ENCODE results near the gene PRKCH.

Gene PRKCH

DNA sequence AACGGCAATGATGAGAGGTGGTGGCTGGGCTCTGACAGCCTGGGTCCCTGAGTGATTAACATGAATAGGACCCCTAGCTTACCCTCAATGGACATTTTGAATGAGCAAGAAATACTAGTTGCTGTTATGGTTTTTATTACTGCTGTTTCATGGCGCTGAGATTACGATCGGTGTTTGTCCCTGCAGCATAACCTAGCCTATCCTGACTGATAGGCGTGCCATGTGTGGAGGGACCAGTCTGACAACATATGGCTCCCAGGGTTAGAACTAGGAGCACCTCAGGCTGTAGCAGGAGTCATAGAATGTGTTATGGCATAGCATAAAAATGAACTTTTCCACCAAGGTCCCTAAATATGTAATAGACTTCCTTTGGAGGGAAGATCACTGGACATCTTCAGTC lies 236.5 kb downstream of the PRKCH start:
- DNase-seq, result no peak

DNA sequence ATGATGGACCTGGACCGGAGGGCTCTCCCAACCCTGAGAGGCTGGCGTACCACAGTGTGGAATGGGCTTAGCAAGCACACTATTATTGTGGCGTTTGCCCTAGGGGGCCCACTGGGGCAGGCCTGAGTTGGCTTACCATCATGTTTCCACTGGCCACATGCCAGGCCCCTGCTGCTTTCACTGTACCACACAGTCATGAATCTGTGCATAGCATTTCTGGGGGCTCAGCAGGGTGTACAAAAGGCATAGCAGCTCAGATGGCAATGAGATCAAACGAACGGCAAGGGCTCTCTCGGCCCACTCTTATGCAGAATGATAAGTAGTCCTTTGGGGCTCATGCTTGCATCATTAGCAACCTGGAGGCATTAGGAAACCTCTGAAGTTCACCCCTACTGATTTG lies 236.9 kb downstream of the PRKCH start:
- DNase-seq, result no peak

DNA sequence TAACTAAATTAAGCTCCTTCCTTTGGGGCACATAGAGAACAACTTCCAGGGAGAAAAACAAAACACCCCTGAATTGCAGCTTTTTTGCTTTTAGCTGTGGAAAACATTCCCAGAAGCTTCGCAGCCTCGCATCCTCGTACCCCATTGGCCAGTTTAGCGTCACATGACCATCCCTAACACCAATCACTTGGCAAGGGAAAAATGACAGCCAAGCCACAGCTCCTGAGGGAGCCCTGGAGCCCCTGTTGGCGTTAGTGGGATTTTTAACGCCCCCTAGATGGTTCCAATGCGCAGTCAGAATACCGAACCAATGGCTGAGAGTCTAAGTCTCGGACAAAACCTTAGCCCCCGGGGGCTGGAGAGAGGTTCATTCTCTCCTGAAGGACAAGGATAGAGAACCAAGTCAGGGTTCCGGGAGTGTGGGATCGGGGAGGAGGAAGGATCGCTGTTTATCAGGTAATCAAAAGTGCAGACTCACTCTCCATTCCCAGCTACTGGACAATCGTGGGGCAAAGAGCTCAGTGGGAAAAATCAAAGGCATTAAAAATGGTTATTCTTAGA lies 238.3 kb downstream of the PRKCH start:
- peak; percentile 81 for DNase-seq

DNA sequence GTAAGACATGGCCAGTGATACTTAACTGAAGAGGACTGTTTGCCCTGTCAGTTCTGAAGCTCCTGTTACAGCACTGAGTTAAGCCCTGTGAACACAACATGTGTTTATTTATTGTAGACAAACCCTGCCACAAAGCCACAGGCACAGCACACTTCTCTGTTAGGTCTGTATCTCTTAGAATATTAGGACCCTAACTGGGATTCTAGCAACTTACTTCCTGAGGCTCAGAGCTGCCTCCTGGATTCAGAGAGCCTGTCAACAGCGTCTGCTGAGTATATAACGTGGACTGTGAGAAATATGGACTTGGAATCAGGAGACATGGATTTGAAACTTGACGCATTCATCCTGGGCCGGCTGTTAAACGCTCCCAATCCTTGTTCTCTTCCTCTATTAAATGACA lies 238.9 kb downstream of the PRKCH start:
- DNase-seq, result no peak

DNA sequence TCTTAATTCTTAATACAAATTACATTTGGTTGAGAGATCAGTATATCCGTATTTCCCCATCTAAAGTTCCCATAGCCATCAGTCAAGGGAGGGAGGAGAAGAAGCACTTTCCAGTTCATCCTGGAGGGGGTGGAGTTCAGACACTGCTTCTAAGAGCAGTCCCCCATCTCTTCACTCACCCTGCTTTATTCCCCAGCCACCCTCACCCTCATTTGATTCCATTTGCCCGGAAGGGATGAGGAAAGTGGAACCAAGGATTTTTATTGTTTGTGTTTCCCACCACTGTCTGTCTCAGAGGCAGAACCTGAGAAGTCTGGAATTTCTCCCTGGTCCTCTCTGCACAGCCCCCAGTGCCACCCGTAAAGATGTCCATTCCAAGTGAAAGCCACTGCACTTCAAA lies 239.7 kb downstream of the PRKCH start:
- DNase-seq, result no peak

DNA sequence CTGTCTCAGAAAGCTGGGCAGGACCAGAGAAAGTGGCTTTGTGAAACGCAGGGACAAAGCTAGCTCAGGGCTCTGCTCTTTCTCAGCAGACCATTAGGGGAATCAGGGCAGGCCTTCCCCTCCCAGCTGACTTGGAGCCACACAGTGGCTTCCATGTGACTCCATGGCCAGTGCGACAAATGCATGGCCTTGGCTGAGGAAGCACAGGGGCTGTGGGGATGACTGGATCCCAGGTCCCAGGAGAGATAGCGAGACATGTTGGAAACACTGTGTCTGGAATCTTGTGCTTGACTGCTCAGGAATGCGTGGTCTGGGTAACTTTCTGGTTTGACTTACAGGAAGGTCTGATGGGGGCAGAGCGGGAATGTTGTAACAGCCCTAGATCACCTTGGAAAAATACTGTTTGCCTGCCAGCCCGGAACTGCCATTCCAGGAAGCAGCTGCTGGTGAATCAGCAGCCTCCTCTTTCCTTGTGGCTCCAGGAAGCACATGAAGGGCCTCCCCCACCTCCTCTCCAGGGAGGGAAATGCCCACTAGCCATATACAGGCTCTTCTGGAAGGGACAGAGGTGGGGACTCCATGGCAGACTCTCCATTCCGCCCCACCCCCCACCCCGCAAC lies 240.4 kb downstream of the PRKCH start:
- peak; percentile 72 for DNase-seq

DNA sequence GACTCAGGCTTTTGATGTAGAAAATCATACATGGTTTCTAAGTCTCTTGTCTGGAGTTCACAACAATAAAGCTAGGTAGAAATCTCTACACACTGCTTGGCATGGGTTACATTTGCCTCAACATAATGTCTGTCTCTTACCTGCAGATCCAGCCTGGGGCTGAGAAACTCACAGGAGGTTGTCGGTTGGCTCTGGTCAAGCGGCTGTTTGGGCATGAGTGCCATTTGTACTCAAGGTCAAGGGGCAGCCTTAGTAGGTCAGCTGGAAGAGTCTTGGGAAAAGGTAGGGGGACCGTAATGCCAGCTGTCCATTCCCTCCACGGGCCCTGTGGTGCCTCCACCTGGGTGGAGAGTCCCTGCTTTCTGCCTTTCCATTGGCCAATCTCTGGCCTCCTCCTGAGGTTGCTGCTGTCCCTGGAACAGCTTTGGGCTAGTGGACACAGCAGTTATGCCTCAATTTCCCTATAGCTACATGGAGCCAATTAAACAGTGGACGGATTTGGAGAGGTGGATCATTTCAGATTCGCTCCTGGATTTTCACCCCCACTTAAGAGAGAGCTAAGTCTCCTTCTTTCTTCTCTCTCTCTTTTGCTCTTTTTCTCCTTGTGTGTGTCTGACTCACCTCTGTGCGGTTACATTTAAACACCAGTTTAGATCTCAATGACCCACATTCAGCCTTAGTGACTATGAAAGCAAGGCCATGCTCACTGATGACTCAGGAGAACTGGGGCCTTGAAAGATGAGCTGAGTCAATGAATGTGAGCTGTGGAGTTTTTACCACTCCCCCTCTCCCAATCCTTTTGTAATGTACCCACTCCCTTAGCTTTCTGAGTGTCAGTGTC lies 241.2 kb downstream of the PRKCH start:
- DNase-seq, result no peak

DNA sequence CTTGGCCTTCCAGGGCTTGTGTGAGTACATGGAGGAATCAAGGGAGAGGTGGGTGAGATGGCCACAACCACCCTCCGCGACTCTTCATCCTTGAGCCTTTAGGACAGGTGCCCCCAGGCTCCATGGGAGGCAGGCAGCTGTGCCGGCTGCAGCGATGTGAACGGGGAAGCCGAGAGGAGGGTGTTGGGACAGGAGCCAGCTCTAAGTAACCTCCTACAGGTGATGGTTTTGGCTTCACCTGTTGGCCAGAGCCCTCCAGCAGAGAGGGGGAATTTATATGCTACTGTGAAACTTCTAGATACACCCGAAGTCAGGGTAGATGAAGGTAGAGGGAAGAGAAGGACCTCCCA lies 241.8 kb downstream of the PRKCH start:
- peak; percentile 46 for DNase-seq

DNA sequence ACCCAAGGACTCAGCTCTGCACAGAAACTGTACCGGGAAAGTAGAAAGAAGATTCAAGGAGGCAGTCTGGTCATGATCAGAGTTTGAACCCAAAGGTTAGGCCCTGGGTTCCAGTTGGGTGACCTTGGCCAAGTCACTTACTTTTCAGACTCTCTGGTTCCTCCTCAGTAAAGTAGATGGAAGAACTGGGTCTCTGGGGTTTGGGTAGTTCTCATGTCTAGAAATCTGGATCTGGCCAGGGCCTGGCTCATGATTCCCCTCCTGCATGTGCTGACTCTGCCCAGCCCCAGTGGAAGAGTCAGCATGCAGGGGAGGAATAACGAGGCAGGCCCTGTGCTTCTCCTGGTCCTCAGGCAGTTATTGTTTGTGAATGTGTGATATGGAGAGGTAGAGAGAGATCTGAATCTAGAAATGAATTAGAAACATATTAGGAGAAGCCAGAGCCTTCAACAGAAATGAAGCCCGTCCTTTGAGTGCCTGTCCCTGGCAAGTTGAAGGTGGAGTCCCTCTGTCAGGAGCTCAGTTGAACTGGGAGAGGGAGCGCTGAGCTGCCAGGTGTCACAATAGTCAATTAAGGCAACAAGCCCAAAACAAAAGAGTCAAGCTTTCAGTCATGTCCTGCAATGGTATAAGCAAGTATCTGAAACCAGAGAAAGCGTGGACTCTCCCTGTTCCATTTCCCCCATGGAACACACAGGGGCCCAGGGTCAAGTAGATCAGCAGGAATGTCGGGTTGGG lies 242.7 kb downstream of the PRKCH start:
- DNase-seq, result no peak

DNA sequence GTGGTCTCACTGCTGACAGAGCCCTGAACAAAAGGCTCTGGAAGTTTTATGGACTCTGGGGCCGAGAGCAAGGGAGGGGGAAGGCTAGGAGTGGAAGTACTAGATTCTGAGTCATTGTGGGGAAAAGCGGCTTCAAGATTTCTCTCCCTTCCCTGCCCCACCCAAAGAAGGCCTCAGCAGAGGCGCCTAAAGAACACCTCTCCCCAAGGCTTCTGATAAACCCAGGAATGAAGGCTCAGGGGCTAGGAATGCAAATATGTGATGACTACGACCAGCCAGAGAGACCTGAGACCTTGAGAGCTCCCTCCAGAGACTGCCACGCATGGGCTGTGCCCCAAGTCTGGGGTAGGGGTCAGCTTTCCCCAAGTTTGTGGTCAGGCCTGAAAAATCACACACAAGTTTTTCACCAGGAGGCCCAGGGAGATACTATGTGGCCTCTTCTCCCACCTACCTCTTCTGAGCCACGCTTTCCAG lies 243.3 kb downstream of the PRKCH start:
- DNase-seq, result no peak

DNA sequence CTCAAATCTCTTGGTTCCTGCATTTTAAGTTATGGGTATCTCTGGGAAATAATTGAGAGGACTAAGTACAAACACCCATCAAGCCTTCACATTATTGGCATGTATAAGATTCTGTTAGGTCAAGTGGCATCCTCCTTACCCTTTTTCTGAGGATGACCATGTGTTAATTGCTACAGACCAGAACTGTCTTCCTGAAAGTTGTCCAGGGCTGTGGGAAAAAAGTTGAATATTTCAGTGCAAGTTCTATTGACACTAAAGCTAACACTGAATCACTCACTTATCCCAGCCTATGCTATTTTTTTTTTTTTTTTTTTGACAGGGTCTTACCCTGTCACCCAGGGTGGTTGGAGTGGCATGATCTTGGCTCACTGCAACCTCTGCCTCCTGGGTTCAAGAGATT lies 243.8 kb downstream of the PRKCH start:
- no peak for DNase-seq

DNA sequence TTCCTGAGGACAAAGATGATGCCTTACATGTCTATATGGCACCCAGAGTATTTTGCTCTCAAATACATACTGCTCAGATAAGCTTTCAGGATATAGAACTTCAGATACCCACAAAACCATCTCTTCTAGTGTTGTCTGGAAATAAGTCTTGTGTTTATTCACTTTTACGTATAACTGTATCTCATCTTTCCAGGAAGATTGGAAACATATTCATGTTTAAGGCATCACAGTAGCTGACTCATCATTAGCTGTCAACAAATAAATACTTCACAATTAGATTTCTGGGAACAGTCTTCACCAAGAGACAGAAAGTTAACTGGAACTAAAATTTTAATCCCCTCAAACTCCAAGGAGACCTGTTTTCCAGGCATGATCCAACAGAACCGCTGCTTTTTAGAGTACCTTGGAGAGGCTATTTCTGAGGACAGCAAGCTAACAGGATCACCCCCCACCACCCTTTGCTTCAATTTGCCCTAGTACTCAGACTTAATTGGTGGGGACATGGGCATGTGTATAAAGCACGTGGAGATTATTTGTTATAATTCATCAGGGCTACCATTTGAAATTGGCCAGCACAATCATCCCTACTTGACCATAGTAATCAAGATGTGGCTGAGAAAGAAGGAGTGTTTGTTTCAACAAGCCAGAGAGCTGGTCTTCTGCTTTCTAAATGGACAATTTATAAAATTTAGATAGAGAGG lies 244.6 kb downstream of the PRKCH start:
- no peak for DNase-seq

DNA sequence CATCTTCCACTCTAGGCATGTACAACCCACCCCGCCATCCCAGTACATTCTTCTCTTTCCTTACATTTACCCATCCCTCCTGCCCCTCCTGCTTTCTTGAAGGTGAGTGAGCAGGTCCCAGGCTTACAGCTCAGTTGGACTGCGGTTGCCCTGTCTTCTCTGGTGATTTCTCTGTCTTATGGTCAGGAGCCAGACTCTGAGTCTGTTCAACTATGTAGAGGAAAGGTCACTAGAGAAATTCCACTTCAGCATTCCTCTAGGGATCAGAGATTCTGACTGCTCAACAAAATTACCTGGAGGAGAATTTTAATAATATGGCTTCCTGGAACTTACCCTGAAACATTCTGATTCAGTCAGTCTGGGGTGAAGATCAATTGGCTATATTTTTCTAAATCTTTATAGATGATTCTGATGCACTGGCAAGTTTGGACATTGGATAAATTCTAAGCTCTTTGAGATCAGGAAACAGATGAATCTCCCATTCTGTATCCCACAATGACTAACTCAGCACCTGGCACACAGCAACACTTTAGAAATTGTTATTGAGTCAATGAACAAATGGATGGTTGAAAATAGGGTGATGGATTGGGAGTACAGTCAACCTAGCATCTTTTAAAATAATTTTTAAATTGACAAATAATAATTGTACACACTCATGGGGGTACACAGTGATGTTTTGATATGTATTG lies 245.3 kb downstream of the PRKCH start:
- no peak for DNase-seq

DNA sequence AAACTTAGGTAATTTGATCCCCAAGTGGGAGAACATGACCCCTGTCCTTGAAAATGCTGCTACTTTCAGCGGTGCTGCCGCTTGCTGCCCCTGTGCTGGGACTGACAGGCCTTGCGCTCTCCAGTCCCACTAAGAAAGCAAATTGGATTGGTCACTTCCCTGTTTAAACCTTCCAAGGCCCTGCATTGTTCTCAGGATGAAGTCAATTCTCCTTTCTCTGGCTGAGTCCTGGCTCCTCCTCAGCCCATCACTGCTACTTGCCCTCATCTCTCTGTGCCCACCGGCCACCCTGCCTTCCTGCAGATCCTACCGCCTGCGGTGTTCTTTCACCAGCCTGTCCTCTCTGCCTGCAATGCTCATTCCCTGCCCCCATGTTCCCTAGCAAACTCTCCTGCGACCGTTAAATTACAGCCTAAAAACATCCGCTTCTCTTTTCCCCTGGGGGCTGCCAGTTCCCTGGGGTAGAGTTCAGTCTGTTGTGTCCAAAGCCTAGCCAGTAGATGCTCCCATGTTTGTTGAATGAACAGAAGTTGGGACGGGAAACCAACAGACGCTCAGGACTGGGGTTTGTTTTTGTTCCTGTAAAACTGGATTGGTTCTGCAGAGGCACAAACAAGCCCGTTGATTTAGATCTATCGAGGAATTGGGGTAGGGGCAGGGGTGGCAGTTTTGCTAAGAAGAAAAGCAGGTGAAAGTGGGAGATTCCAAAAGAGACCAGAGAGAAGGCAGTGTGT lies 246.6 kb downstream of the PRKCH start:
- no peak for DNase-seq

DNA sequence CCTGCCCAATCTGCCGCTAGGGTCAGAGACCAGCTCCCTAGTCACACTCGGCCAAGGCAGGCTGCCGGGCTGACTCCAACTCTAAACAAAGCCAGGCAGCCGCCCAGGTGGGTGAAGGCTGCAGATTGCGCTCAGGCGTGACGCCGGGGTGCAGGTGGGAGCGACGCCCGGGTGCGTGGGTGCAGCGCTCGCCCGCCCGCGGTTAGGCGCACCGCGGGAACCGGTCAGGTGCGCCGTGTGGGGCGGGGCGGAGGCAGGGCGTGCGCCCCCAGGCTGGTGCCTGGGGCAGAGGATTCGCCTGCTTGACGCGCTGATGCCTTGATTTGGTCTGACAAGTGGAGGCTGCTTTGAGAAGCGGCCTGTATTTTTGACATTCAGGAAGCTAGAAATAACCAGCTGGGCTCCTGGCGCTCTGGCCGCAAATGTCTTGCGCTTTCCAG lies 247.2 kb downstream of the PRKCH start:
- no peak for DNase-seq

DNA sequence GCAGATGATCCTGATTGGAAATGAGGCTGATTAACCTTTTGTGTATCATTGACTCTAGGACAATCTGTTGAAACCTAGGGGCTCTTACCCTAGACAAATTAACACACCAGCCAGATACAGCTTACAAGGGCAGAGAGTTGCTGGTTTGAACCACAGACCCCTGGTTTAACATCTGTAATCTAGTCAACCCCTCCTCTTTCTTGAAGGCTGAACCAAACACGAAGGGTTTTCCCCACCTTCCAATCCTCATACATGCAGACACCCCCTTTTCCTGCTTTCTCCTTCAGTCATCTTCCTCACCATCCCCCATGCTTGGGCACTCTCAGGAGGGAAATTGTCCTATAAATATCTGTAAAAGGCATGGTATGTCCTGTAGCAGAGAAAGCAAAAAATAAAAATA lies 247.9 kb downstream of the PRKCH start:
- DNase-seq, result no peak

DNA sequence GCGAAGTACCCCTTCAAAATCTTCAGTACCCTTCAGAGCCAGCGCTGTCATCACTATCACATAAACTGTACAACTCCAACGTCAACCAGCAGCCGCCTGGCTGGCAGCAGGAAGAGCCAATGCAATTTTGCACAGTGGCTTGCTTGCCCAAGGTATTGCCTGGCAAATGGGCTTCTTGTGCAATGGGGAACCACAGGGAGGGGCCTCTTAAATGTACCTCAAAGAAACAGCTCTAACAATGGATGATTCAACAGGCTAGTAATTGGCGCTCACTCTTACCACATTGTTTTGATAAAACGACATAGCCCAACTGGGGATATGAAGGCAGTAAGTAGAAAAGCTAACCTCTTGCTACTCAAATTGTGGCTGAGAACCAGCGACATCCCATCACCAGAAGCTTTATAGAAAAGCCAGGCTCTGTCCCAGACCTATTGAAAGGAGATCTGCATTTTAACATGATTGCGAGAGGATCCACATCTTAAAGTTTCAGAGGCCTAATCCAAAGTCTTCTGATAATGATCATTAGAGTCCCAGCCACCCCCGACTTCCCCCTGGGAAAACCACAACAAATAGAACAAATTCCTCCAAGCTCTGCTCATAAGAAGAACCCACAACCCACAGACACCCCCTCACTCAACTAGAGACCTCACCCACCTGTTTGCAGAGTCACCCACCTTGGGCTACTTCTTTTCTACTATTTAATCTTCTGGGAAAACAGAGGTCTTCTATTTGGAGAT lies 248.6 kb downstream of the PRKCH start:
- no peak for DNase-seq

DNA sequence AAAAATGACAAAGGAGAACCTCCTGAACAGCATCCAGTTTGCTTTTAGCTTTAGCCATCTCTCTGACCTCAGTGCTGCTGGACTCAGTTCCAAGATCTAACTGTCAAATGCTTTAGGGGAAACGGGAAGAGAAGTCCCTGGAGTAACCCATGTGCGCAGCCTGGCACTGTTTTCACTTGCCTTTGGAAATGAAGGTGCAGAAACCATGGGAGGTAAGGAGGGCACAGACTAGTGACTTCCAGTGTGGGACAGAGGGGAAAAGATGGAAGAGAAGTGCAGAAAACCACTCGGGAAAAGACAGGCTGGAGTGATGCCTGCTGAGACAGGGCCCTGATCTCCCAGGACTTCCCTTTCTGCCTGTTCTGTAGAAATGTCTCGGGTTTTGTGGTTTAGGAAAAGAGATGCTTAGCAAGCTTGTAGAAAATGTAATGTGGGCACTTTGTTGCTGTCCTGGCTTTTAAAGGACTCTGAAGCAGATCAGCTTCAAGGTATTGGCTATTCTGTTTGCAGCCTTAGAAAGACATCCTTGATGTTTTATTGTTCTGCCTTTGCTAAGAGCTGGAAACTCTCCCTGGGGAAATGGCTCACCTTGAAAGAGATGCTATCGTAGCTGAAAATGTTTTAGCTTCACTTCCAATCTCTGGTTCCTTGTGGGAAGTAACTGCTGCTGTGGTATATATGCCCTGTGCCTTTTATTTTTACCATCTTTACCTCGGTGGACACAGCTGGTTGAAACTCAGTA lies 249.3 kb downstream of the PRKCH start:
- no peak for DNase-seq

DNA sequence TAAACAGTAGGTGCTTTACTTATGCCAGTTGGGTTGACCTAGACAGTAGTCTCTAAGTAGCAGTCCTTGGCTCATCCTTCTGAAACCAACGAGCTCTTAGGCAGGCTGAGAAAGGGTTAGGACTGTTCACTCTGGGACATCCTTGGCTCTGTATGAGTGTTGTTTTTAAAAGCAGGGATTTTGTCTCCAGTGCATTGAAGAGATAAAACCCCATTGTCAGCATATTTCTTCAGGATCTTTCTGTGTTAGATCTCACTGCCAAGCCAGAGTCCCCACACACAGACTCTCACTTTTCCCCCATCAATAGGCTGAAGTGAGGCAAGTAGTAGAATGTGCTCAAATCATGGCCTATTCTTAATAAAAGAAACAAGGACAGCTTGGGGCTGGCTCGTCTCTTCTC lies 250.5 kb downstream of the PRKCH start:
- DNase-seq, result no peak

DNA sequence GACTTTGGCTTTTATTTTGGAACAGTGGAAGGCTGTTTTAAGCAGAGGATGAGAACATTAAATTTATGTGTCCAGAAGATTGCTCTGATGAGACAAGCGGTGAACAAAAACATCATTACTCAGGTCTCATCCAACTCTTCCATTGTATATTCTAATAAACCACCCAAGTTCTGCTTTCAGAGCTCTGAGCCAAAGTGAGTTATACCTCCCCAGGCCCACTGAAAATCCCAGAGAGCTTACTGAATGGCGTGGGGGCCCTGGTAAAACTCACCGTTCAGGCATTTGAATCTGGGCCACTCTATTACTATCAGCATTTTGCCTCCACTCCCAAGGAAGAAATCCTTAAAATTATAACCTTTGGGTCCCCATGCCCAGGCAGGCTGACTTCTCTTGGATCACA lies 251.9 kb downstream of the PRKCH start:
- DNase-seq, result no peak
